Smooth muscle cell (in vitro differentiated cells): Measurements from ENCODE around the gene GARNL3. TPM values are rescaled to one million over a fixed set of nuclear protein-coding genes. Genes with fewer than 3 reads are reported as not detected.

Experiments used
- DNase-seq: peaks from one replicate; lab custom pipeline; 2025; ENCODE audit not compliant: unreplicated experiment; lab: John Stamatoyannopoulos, UW
- H2AFZ ChIP-seq: fragments of 200-600 bp; sonication (generic); 2 replicates; pipeline ENCODE4 v1.6.0; 2016; ENCODE audit warnings: antibody characterized with exemption, low read depth, mild to moderate bottlenecking
- H3F3A ChIP-seq: fragments of 200-600 bp; sonication (generic); 2 replicates; pipeline ENCODE4 v1.6.0; 2017; ENCODE audit warnings: antibody characterized with exemption, low read depth
- H3K27ac ChIP-seq: fragments of 200-600 bp; sonication (generic); 2 replicates; pipeline ENCODE4 v1.5.1; 2016; ENCODE audit warnings: low read depth, mild to moderate bottlenecking
- H3K27me3 ChIP-seq: fragments of 200-600 bp; sonication (generic); 2 replicates; pipeline ENCODE4 v1.6.1; 2016; ENCODE audit warnings: low read depth, mild to moderate bottlenecking
- H3K36me3 ChIP-seq: fragments of 200-600 bp; sonication (generic); 2 replicates; pipeline ENCODE4 v1.5.1; 2016; ENCODE audit warnings: low read depth
- H3K4me1 ChIP-seq: fragments of 200-600 bp; sonication (generic); 2 replicates; pipeline ENCODE4 v1.5.1; 2016; ENCODE audit warnings: low read depth
- H3K4me2 ChIP-seq: fragments of 200-600 bp; sonication (generic); 2 replicates; pipeline ENCODE4 v1.6.0; 2016; ENCODE audit warnings: mild to moderate bottlenecking
- H3K4me3 ChIP-seq: fragments of 200-600 bp; sonication (generic); 2 replicates; pipeline ENCODE4 v1.5.1; 2016; ENCODE audit warnings: mild to moderate bottlenecking
- H3K79me2 ChIP-seq: fragments of 200-600 bp; sonication (generic); 2 replicates; pipeline ENCODE4 v1.6.0; 2016; ENCODE audit warnings: low read depth, mild to moderate bottlenecking
- H3K9ac ChIP-seq: fragments of 200-600 bp; sonication (generic); 2 replicates; pipeline ENCODE4 v1.6.0; 2016; ENCODE audit warnings: low read depth
- H3K9me3 ChIP-seq: fragments of 200-600 bp; sonication (generic); replicated peaks from 2 replicates; pipeline ENCODE4 v1.5.1; 2016; ENCODE audit warnings: low read depth
- H4K20me1 ChIP-seq: fragments of 200-600 bp; sonication (generic); 2 replicates; pipeline ENCODE4 v1.6.0; 2016; ENCODE audit warnings: low read depth
- WGBS: methylation state at CpG from one replicate; pipeline ENCODE4 v1.1.7; 2016; ENCODE audit warnings: low lambda C conversion rate; 5-methylcytosine and 5-hydroxymethylcytosine counted together
- polyA plus RNA-seq: library from polyadenylated mRNA; unstranded; fragments of >200 nt; fragmentation: Nextera tagmentation; extraction: Ambion mirVana; gene quantifications from 2 replicates; pipeline ENCODE4 v1.2.1, GENCODE V29; 2016
- total RNA-seq: library from RNA; depleted of rRNA; stranded (reverse); fragments of >200 nt; gene quantifications from 2 replicates; pipeline ENCODE4 v1.2.3, GENCODE V29; 2014
- TF ChIP-seq, protein P1 (sequence below): fragments of 200-600 bp; sonication (generic); IDR thresholded peaks from 2 replicates; pipeline ENCODE4 v1.5.1; 2017; ENCODE audit warnings: borderline replicate concordance, mild to moderate bottlenecking, antibody characterized with exemption; ENCODE audit not compliant: insufficient read depth, poor library complexity, severe bottlenecking

The GARNL3 gene
- total and polyA plus RNA-seq, 2 experiments from 2014 or later = 4.7 to 18.5 TPM

DNA sequence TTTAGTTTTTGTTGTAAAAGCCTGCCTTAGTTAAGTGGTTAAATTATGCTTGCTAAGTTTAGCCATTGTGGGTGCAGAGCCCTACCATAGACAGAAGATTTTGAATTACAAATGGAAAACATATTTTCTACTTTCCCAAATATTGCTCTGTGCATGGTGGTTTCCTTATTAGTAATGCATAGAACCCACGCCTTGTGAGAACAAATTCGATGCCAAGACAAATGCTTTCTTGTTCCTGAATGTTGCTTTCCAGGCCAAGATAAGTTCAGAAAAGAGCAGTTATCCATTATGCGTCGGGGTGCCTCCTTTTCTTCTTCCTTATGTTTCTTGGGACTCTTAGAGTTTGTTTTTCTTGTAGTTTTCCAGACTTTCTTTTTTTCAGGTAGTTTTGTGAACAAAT is 31.0 kb upstream of the GARNL3 start:
- no peak for DNase-seq
- no peak overlapping the region for H3K4me2 ChIP-seq
- no peak overlapping the region for H3K9ac ChIP-seq
- no peaks in the 10 kb centered on the region for H3F3A ChIP-seq
- H3K4me3 ChIP-seq = no peak overlapping the region
- no peak overlapping the region for H3K27ac ChIP-seq
- no peaks in the 10 kb centered on the region for H3K9me3 ChIP-seq
- no peaks in the 10 kb centered on the region for H3K36me3 ChIP-seq
- H3K79me2 ChIP-seq = no peaks in the 10 kb centered on the region
- no peaks in the 10 kb centered on the region for H3K4me1 ChIP-seq
- H3K27me3 ChIP-seq = no peaks in the 10 kb centered on the region
- H4K20me1 ChIP-seq = no peaks in the 10 kb centered on the region
- TF ChIP-seq, protein P1, sequence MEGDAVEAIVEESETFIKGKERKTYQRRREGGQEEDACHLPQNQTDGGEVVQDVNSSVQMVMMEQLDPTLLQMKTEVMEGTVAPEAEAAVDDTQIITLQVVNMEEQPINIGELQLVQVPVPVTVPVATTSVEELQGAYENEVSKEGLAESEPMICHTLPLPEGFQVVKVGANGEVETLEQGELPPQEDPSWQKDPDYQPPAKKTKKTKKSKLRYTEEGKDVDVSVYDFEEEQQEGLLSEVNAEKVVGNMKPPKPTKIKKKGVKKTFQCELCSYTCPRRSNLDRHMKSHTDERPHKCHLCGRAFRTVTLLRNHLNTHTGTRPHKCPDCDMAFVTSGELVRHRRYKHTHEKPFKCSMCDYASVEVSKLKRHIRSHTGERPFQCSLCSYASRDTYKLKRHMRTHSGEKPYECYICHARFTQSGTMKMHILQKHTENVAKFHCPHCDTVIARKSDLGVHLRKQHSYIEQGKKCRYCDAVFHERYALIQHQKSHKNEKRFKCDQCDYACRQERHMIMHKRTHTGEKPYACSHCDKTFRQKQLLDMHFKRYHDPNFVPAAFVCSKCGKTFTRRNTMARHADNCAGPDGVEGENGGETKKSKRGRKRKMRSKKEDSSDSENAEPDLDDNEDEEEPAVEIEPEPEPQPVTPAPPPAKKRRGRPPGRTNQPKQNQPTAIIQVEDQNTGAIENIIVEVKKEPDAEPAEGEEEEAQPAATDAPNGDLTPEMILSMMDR = no peak
- no peak overlapping the region for H2AFZ ChIP-seq
- 81% methylated on average over 4 of the region's 4 CpGs for WGBS

GRCh38 chr9:127233989-127234388 is 30.6 kb upstream of the GARNL3 start:
- Histone ChIP-seq H3K9me3 (no peaks in the 10 kb centered on the region), H3K4me1 (no peaks in the 10 kb centered on the region), H2AFZ (no peak overlapping the region), H3K27me3 (no peaks in the 10 kb centered on the region), H3K36me3 (no peaks in the 10 kb centered on the region), H3F3A (no peaks in the 10 kb centered on the region), H3K9ac (no peak overlapping the region), H3K4me2 (no peak overlapping the region), H3K4me3 (no peak overlapping the region), H4K20me1 (no peaks in the 10 kb centered on the region), H3K79me2 (no peaks in the 10 kb centered on the region), H3K27ac (no peak overlapping the region)
- TF ChIP-seq, protein P1 = no peak
- 77% methylated on average over 1 of the region's 1 CpG for WGBS
- no peak for DNase-seq

DNA sequence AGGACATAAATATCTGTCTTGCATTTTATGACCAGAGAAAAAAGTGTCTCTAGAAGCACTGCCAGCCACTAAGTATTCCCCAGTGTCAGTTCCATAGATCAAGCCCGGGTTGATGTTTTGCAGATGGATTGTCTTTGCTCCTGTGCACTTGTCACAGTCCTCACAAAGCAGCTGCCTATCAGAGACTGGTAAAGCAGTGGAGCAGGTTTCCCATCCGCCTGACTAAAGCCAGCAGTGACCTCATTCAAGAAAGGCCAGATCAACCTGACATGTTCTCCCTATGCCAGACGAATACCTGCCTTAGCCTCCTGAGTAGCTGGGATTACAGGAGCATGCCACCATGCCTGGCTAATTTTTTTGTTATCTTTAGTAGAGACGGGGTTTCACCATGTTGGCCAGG is 26.8 kb upstream of the GARNL3 start:
- Histone ChIP-seq H3F3A (no peaks in the 10 kb centered on the region), H3K4me2 (no peak overlapping the region), H3K4me1 (no peaks in the 10 kb centered on the region), H3K27ac (no peak overlapping the region), H3K36me3 (no peaks in the 10 kb centered on the region), H3K79me2 (no peaks in the 10 kb centered on the region), H4K20me1 (no peaks in the 10 kb centered on the region), H3K27me3 (no peaks in the 10 kb centered on the region), H3K9me3 (no peaks in the 10 kb centered on the region), H3K4me3 (no peak overlapping the region), H3K9ac (no peak overlapping the region), H2AFZ (no peak overlapping the region)
- TF ChIP-seq, protein P1 = no peak
- whole genome bisulfite sequencing = 67% methylated on average over 4 of the region's 4 CpGs
- DNase-seq = no peak

- H3K4me3 ChIP-seq = no peak overlapping the region
- TF ChIP-seq, protein P1 = no peak
- H3K79me2 ChIP-seq = no peaks in the 10 kb centered on the region
- no peak overlapping the region for H2AFZ ChIP-seq
- DNase-seq = no peak
- H3F3A ChIP-seq = no peaks in the 10 kb centered on the region
- no peak overlapping the region for H3K27ac ChIP-seq
- H3K36me3 ChIP-seq = no peaks in the 10 kb centered on the region
- H3K4me1 ChIP-seq = no peaks in the 10 kb centered on the region
- H4K20me1 ChIP-seq = no peaks in the 10 kb centered on the region
- 83% methylated on average over 2 of the region's 2 CpGs for WGBS
- H3K27me3 ChIP-seq = no peaks in the 10 kb centered on the region
- no peaks in the 10 kb centered on the region for H3K9me3 ChIP-seq
- no peak overlapping the region for H3K9ac ChIP-seq
- H3K4me2 ChIP-seq = no peak overlapping the region
Observed at GRCh38 chr9:127241354-127241753, 23.2 kb upstream of the GARNL3 start.
